CD14-positive monocyte (primary cell): Measurements from ENCODE around the gene SAG. TPM values are rescaled to one million over a fixed set of nuclear protein-coding genes. Genes with fewer than 3 reads are reported as not detected.

Experiments used
- DNase-seq, 3 donors: peaks; one replicate each; pipeline ENCODE4 v3.0.0-alpha.2; 2011 to 2022
- H2AFZ ChIP-seq: 2 replicates; pipeline ENCODE4 v1.6.0; 2012; ENCODE audit warnings: mild to moderate bottlenecking, low read depth, low read length, inconsistent platforms; ENCODE audit not compliant: insufficient read depth, poor library complexity, severe bottlenecking
- H3K27ac ChIP-seq, 2 donors: 1 replicate in 1 of 2; 2 replicates in 1 of 2; pipeline ENCODE4 v1.5.1; 2012 to 2013; ENCODE audit warnings: low read length in 2 of 2, control low read depth in 1 of 2, inconsistent platforms in 1 of 2, low read depth in 1 of 2, mild to moderate bottlenecking in 1 of 2
- H3K27me3 ChIP-seq, 2 donors: one replicate each; pipeline versions ENCODE4 v1.6.0 to v1.6.1; 2011 to 2013; ENCODE audit warnings: low read length in 2 of 2; ENCODE audit not compliant: control insufficient read depth in 2 of 2, insufficient read depth in 2 of 2
- H3K36me3 ChIP-seq, 2 donors: replicated peaks in 1 of 2; 1 replicate in 1 of 2; 2 replicates in 1 of 2; pipeline versions ENCODE4 v1.5.1 to v1.6.1; 2012 to 2013; ENCODE audit warnings: low read length in 2 of 2, control low read depth in 1 of 2, inconsistent platforms in 1 of 2, mild to moderate bottlenecking in 1 of 2; ENCODE audit not compliant: insufficient read depth in 2 of 2, control insufficient read depth in 1 of 2
- H3K4me1 ChIP-seq, 2 donors: 1 replicate in 1 of 2; 2 replicates in 1 of 2; pipeline versions ENCODE4 v1.5.1 to v1.6.1; 2012 to 2013; ENCODE audit warnings: low read length in 2 of 2, control low read depth in 1 of 2, inconsistent platforms in 1 of 2, mild to moderate bottlenecking in 1 of 2, moderate library complexity in 1 of 2; ENCODE audit not compliant: insufficient read depth in 2 of 2, control insufficient read depth in 1 of 2
- H3K4me2 ChIP-seq: replicated peaks from 2 replicates; pipeline ENCODE3; 2012; ENCODE audit warnings: low read length, moderate library complexity, mild to moderate bottlenecking; ENCODE audit not compliant: poor library complexity, severe bottlenecking; ENCODE audit errors: extremely low read depth
- H3K4me3 ChIP-seq, 3 experiments: fragments of 200-600 bp in 1 of 3; sonication (generic) in 1 of 3; replicated peaks in 1 of 3; 1 replicate in 2 of 3; 2 replicates in 1 of 3; pipeline ENCODE4 v1.5.1; 2011 to 2013; ENCODE audit warnings: low read length in 3 of 3, mild to moderate bottlenecking in 3 of 3, control low read depth in 2 of 3, low read depth in 2 of 3, inconsistent platforms in 1 of 3, moderate library complexity in 1 of 3
- H3K79me2 ChIP-seq: 2 replicates; pipeline ENCODE4 v1.6.0; 2012; ENCODE audit warnings: mild to moderate bottlenecking, control low read depth, inconsistent platforms, low read length, moderate library complexity; ENCODE audit not compliant: insufficient read depth
- H3K9ac ChIP-seq: 2 replicates; pipeline ENCODE4 v1.6.0; 2017; ENCODE audit warnings: low read length, mild to moderate bottlenecking; ENCODE audit not compliant: insufficient read depth, poor library complexity, severe bottlenecking
- H3K9me3 ChIP-seq, 2 donors: replicated peaks in 1 of 2; 1 replicate in 1 of 2; 2 replicates in 1 of 2; pipeline versions ENCODE4 v1.5.1 to v1.6.1; 2012 to 2013; ENCODE audit warnings: low read length in 2 of 2, control low read depth in 1 of 2; ENCODE audit not compliant: control insufficient read depth in 1 of 2, insufficient read depth in 1 of 2
- H4K20me1 ChIP-seq: 2 replicates; pipeline ENCODE4 v1.6.0; 2012; ENCODE audit warnings: mild to moderate bottlenecking, low read length, control low read depth, moderate library complexity; ENCODE audit not compliant: insufficient read depth
- H3K27ac Mint-ChIP-seq, 7 donors: one replicate each; pipeline ENCODE4 v1.8.0; 2020; ENCODE audit warnings: mild to moderate bottlenecking in 7 of 7, mixed read lengths in 7 of 7, moderate library complexity in 6 of 7, inconsistent platforms in 2 of 7
- H3K27me3 Mint-ChIP-seq, 3 donors: one replicate each; pipeline ENCODE4 v1.8.0; 2021 to 2022; ENCODE audit warnings: low read depth in 3 of 3, mild to moderate bottlenecking in 3 of 3, mixed read lengths in 3 of 3, moderate library complexity in 3 of 3, inconsistent platforms in 1 of 3
- H3K36me3 Mint-ChIP-seq, 2 donors: one replicate each; pipeline ENCODE4 v1.8.0; 2020; ENCODE audit warnings: mixed read lengths in 2 of 2, inconsistent platforms in 1 of 2, mild to moderate bottlenecking in 1 of 2
- H3K4me1 Mint-ChIP-seq: one replicate; pipeline ENCODE4 v1.8.0; 2020; ENCODE audit warnings: mild to moderate bottlenecking, mixed read lengths
- H3K4me3 Mint-ChIP-seq, 2 donors: one replicate each; pipeline ENCODE4 v1.8.0; 2020; ENCODE audit warnings: mild to moderate bottlenecking in 2 of 2, mixed read lengths in 2 of 2, moderate library complexity in 1 of 2
- H3K9me3 Mint-ChIP-seq, 7 donors: one replicate each; pipeline ENCODE4 v1.8.0; 2020 to 2022; ENCODE audit warnings: mixed read lengths in 7 of 7, mild to moderate bottlenecking in 6 of 7, moderate library complexity in 6 of 7, inconsistent platforms in 2 of 7
- CTCF ChIP-seq: fragments of 200-600 bp; IDR thresholded peaks from one replicate; pipeline ENCODE4 v1.8.0; 2022; ENCODE audit warnings: antibody characterized with exemption, mild to moderate bottlenecking
- WGBS: methylation state at CpG from one replicate; pipeline ENCODE4 v1.1.5; 2013; ENCODE audit warnings: missing lambda C conversion rate; ENCODE audit not compliant: insufficient coverage; 5-methylcytosine and 5-hydroxymethylcytosine counted together
- intact Hi-C, 2 donors: fragments of 100-400 bp; cut with micrococcal nuclease; formaldehyde crosslinking; loops; one replicate each; pipeline versions ENCODE4 v1.15.0 to v1.15.1; 2023
- polyA plus RNA-seq, 3 donors: library from polyadenylated mRNA; depleted of rRNA in 1 of 3; unstranded in 2 of 3; stranded (reverse) in 1 of 3; fragments of 300-500 nt in 2 of 3; fragments of >200 nt in 1 of 3; fragmentation: Illumina TruSeq in 2 of 3; gene quantifications; 1 replicate in 2 of 3; 2 replicates in 1 of 3; pipeline ENCODE4 v1.2.3, GENCODE V29; 2012 to 2021

SAG gene
- polyA plus RNA-seq, 3 donors = 0.04 to 0.87 TPM; not detected in 1

DNA sequence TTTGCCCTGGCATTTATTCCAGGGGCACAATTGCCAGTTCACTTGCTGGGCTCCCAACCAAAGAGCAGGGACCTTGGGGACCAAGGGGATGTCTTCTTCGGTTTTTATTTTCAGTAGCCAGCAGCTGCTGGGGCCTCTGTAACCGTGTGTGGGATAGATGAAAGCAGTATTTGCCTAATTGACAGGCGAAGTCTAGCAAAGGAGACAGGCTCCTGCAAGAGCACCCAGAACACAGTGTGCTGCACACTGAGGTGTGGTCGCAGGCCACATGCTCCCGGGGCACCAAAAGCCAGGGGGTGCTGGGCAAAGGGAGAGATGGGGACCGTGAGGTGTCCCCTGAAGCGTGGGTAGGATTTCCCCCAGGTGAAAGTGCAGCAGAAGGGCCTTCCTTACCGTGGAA is 5.3 kb downstream of the SAG start:
- Mint-ChIP-seq H3K4me1 (peaks cover 9% of the 10 kb centered on the region), H3K36me3 (no peaks in the 10 kb centered on the region), H3K4me3 (no peak overlapping the region), H3K27me3 (peaks cover 2 to 12% (median 4%) of the 10 kb centered on the region in 3 donors), H3K9me3 (peaks cover 0 to 4% (median 0%) of the 10 kb centered on the region in 7 donors), H3K27ac (no peak overlapping the region)
- WGBS = 92% methylated on average over 8 of the region's 8 CpGs
- Histone ChIP-seq H3K27me3 (no peaks in the 10 kb centered on the region), H3K4me2 (no peak overlapping the region), H3K36me3 (no peaks in the 10 kb centered on the region), H3K9ac (no peak overlapping the region), H3K4me1 (no peaks in the 10 kb centered on the region), H3K9me3 (no peaks in the 10 kb centered on the region), H4K20me1 (no peaks in the 10 kb centered on the region), H3K27ac (no peak overlapping the region), H2AFZ (no peak overlapping the region), H3K79me2 (no peaks in the 10 kb centered on the region), H3K4me3 (no peak overlapping the region)
- no peak for TF ChIP-seq CTCF
- intact Hi-C loops = no loop called here
- no peak for DNase-seq

DNA sequence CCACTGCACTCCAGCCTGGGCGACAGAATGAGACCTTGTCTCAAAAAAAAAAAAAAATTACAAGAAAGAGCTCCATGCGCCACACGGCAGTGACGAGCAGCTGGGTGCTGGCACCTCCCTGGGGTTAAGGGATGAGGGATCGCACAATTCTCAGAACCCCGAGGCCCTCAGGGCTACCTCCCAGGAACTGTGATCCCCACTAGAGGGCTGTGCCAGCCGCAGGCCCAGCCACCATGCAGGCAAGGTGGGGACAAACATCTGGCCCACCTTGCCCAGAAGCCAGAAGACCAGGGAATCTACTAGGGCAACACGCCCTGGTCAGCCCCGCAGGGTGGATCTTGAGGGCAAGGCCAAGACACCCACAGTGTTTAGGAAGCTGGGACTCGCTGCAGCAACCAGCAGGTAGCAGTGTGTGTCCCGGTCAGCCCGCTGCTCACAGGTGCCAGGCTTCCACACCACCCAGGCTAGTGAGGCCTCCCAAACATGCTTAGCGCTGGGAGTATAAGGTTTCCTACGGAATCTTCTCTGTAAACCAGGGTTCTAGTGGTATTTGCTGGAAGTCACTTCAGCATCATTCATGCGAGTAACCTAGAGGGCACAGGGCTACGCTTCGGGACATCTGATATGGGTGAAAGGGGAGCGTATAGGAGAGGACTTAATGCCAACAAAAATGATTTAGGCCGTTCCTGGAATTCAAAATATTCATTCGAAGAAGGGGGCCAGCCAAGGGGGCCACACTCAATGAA is 6.7 kb downstream of the SAG start:
- Mint-ChIP-seq H3K4me1 (peaks cover 9% of the 10 kb centered on the region), H3K27me3 (peaks cover 3 to 11% (median 4%) of the 10 kb centered on the region in 3 donors), H3K27ac (no peak overlapping the region), H3K36me3 (no peaks in the 10 kb centered on the region), H3K9me3 (peaks cover 0 to 4% (median 0%) of the 10 kb centered on the region in 7 donors), H3K4me3 (no peak overlapping the region)
- Histone ChIP-seq H3K27ac (no peak overlapping the region), H3K4me2 (no peak overlapping the region), H3K9me3 (no peaks in the 10 kb centered on the region), H3K36me3 (no peaks in the 10 kb centered on the region), H3K9ac (no peak overlapping the region), H3K4me3 (no peak overlapping the region), H3K79me2 (no peaks in the 10 kb centered on the region), H3K4me1 (no peaks in the 10 kb centered on the region), H3K27me3 (no peaks in the 10 kb centered on the region), H2AFZ (no peak overlapping the region), H4K20me1 (no peaks in the 10 kb centered on the region)
- DNase-seq = no peak
- no peak for TF ChIP-seq CTCF
- intact Hi-C loops = no loop called here
- WGBS = 95% methylated on average over 16 of the region's 20 CpGs
